Osteocyte (in vitro differentiated cells): ENCODE results near the gene RTEL1. TPM values are rescaled to one million over a fixed set of nuclear protein-coding genes. Genes with fewer than 3 reads are reported as not detected.

Experiments used
- DNase-seq: peaks from one replicate; pipeline ENCODE4 v3.0.0; 2021; ENCODE audit warnings: mixed read lengths; ENCODE audit not compliant: unreplicated experiment; ENCODE audit errors: extremely low spot score
- H3K27ac Mint-ChIP-seq: one replicate; pipeline ENCODE4 v1.8.0; 2021; ENCODE audit warnings: mild to moderate bottlenecking, mixed read lengths; ENCODE audit not compliant: unreplicated experiment
- H3K27me3 Mint-ChIP-seq: one replicate; pipeline ENCODE4 v1.8.0; 2021; ENCODE audit warnings: mixed read lengths; ENCODE audit not compliant: unreplicated experiment
- H3K36me3 Mint-ChIP-seq: one replicate; pipeline ENCODE4 v1.8.0; 2021; ENCODE audit warnings: mixed read lengths; ENCODE audit not compliant: unreplicated experiment
- H3K4me1 Mint-ChIP-seq: one replicate; pipeline ENCODE4 v1.8.0; 2021; ENCODE audit warnings: mixed read lengths; ENCODE audit not compliant: unreplicated experiment
- H3K4me3 Mint-ChIP-seq: one replicate; pipeline ENCODE4 v1.8.0; 2021; ENCODE audit warnings: mild to moderate bottlenecking, moderate library complexity, mixed read lengths; ENCODE audit not compliant: unreplicated experiment
- H3K9me3 Mint-ChIP-seq: one replicate; pipeline ENCODE4 v1.8.0; 2021; ENCODE audit warnings: mixed read lengths; ENCODE audit not compliant: unreplicated experiment
- CTCF ChIP-seq: fragments of 200-600 bp; sonication (generic); IDR thresholded peaks from 2 replicates; pipeline ENCODE4 v1.5.0; 2021; ENCODE audit warnings: antibody characterized with exemption, mild to moderate bottlenecking, moderate library complexity
- total RNA-seq: library from RNA; stranded (reverse); gene quantifications from 2 replicates; pipeline ENCODE4 v1.2.1, GENCODE V29; 2021

RTEL1 gene
- total RNA-seq, 1 donor from 2014 or later = 34.1 TPM

DNA sequence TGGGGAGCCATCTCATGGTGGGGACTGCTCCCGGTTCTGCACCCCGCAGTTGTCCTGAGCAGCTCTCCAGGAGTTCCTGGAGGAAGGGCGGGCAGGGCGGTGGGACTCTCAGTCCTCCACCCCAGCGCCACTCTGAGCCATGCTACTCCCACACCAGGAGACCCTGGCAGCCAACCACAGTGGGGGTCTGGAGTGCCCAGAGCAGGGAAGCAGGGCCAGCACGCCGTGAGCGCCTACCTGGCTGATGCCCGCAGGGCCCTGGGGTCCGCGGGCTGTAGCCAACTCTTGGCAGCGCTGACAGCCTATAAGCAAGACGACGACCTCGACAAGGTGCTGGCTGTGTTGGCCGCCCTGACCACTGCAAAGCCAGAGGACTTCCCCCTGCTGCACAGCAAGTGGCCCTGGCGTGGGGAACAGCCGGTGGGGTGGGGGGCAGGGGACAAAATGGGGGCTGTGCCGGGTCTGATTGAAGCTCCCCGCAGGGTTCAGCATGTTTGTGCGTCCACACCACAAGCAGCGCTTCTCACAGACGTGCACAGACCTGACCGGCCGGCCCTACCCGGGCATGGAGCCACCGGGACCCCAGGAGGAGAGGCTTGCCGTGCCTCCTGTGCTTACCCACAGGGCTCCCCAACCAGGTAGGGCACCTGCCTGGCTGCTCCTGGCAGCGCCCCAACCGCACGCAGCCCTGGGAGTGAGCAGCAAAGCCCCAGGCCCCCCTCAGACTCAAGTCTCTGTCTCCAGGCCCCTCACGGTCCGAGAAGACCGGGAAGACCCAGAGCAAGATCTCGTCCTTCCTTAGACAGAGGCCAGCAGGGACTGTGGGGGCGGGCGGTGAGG is 36.7 kb downstream of the RTEL1 start:
- no peak for DNase-seq
- Mint-ChIP-seq H3K27ac (no peak overlapping the region), H3K4me3 (no peak overlapping the region), H3K36me3 (no peaks in the 10 kb centered on the region), H3K9me3 (no peaks in the 10 kb centered on the region), H3K4me1 (peaks cover 36% of the 10 kb centered on the region), H3K27me3 (no peaks in the 10 kb centered on the region)
- no peak for TF ChIP-seq CTCF

- Mint-ChIP-seq H3K27ac (no peak overlapping the region), H3K36me3 (no peaks in the 10 kb centered on the region), H3K4me3 (no peak overlapping the region), H3K4me1 (peaks cover 43% of the 10 kb centered on the region), H3K9me3 (no peaks in the 10 kb centered on the region), H3K27me3 (no peaks in the 10 kb centered on the region)
- DNase-seq = no peak
- TF ChIP-seq CTCF = no peak
These were observed 37.6 kb downstream of the RTEL1 start for GRCh38 chr20:63695424-63696305.

GRCh38 chr20:63696306-63696627 is 38.2 kb downstream of the RTEL1 start:
- no peak for DNase-seq
- Mint-ChIP-seq H3K9me3 (no peaks in the 10 kb centered on the region), H3K4me3 (no peak overlapping the region), H3K27ac (no peak overlapping the region), H3K27me3 (no peaks in the 10 kb centered on the region), H3K4me1 (peaks cover 40% of the 10 kb centered on the region), H3K36me3 (no peaks in the 10 kb centered on the region)
- no peak for TF ChIP-seq CTCF

DNA sequence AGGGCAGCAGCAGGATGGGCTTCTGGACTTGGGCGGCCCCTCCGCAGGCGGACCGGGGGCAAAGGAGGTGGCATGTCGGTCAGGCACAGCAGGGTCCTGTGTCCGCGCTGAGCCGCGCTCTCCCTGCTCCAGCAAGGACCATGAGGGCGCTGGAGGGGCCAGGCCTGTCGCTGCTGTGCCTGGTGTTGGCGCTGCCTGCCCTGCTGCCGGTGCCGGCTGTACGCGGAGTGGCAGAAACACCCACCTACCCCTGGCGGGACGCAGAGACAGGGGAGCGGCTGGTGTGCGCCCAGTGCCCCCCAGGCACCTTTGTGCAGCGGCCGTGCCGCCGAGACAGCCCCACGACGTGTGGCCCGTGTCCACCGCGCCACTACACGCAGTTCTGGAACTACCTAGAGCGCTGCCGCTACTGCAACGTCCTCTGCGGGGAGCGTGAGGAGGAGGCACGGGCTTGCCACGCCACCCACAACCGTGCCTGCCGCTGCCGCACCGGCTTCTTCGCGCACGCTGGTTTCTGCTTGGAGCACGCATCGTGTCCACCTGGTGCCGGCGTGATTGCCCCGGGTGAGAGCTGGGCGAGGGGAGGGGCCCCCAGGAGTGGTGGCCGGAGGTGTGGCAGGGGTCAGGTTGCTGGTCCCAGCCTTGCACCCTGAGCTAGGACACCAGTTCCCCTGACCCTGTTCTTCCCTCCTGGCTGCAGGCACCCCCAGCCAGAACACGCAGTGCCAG is 38.7 kb downstream of the RTEL1 start, which contains the start of gene TNFRSF6B:
TSS of gene TNFRSF6B (plus strand) at position 25 of the 729 bp plus-strand sequence. CDS start at position 141, 116 bp downstream.
- H3K27ac Mint-ChIP-seq = peak within 1 kb of the TSS; percentile 18
- H3K4me3 Mint-ChIP-seq = no peak within 1 kb of the TSS
- no peaks in the 10 kb centered on the region for H3K27me3 Mint-ChIP-seq
- peaks cover 35% of the 10 kb centered on the region for H3K4me1 Mint-ChIP-seq
- no peak for TF ChIP-seq CTCF
- H3K9me3 Mint-ChIP-seq = no peaks in the 10 kb centered on the region
- no peaks in the 10 kb centered on the region for H3K36me3 Mint-ChIP-seq
- no peak for DNase-seq
